ENCODE data around the gene ZBED4.

Gene ZBED4

GRCh38 chr22:49897015-49897684, 43.5 kb downstream of the ZBED4 start:
- H3K4me3 ChIP-seq (ENCODE audit: low read depth, low read length): no peak overlapping the region
- no peak for DNase-seq (ENCODE audit: low read depth)
- no peak for TF ChIP-seq CTCF (IDR thresholded peaks at IDR 0.05; ENCODE audit: low read depth, low read length, missing control alignments)

GRCh38 chr22:49899530-49899929, 45.9 kb downstream of the ZBED4 start:
- TF ChIP-seq CTCF (IDR thresholded peaks at IDR 0.05; ENCODE audit: low read depth, low read length, missing control alignments): no peak
- no peak for DNase-seq (ENCODE audit: low read depth)
- no peak overlapping the region for H3K4me3 ChIP-seq (ENCODE audit: low read depth, low read length)

- TF ChIP-seq CTCF (IDR thresholded peaks at IDR 0.05; ENCODE audit: low read depth, low read length, missing control alignments): no peak
- H3K4me3 ChIP-seq (ENCODE audit: low read depth, low read length): no peak overlapping the region
- DNase-seq (ENCODE audit: low read depth): no peak
These were observed 47.0 kb downstream of the ZBED4 start for GRCh38 chr22:49900441-49901230.

- no peak overlapping the region for H3K4me3 ChIP-seq (ENCODE audit: low read depth, low read length)
- no peak for TF ChIP-seq CTCF (IDR thresholded peaks at IDR 0.05; ENCODE audit: low read depth, low read length, missing control alignments)
- DNase-seq (ENCODE audit: low read depth): no peak
These were observed 47.8 kb downstream of the ZBED4 start for GRCh38 chr22:49901457-49901856.

- no peak overlapping the region for H3K4me3 ChIP-seq (ENCODE audit: low read depth, low read length)
- no peak for DNase-seq (ENCODE audit: low read depth)
- TF ChIP-seq CTCF (IDR thresholded peaks at IDR 0.05; ENCODE audit: low read depth, low read length, missing control alignments): no peak
These were observed 49.8 kb downstream of the ZBED4 start for GRCh38 chr22:49903322-49904039.

- TF ChIP-seq CTCF (IDR thresholded peaks at IDR 0.05; ENCODE audit: low read depth, low read length, missing control alignments): no peak
These were observed 50.4 kb downstream of the ZBED4 start for GRCh38 chr22:49904040-49904369.

More at GRCh38 chr22:49904040-49904369, 50.4 kb downstream of the ZBED4 start:
- no peak for DNase-seq (ENCODE audit: low read depth)
- no peak overlapping the region for H3K4me3 ChIP-seq (ENCODE audit: low read depth, low read length)
